OCI-LY3 (cell line): ENCODE data around the gene PYGM.

Experiments used
- H2AFZ ChIP-seq: fragments of 200-600, 300-600 bp; shearing (Covaris generic); 2 replicates; pipeline ENCODE4 v1.6.0; 2014; ENCODE audit warnings: antibody characterized with exemption, low read depth, low read length
- H3K27ac ChIP-seq: fragments of 200-600, 300-600 bp; sonication (generic); 2 replicates; pipeline ENCODE4 v1.5.1; 2014; ENCODE audit warnings: mild to moderate bottlenecking, low read length, moderate library complexity, mixed read lengths
- H3K27me3 ChIP-seq: fragments of 200-600, 300-600 bp; sonication (generic); 2 replicates; pipeline ENCODE4 v1.6.1; 2014; ENCODE audit warnings: low read depth, low read length, mixed read lengths
- H3K36me3 ChIP-seq: fragments of 200-600, 300-600 bp; sonication (generic); replicated peaks from 2 replicates; pipeline ENCODE3; 2014; ENCODE audit warnings: low read depth, low read length, mixed read lengths
- H3K4me1 ChIP-seq: fragments of 300-600, 200-600 bp; sonication (generic); 2 replicates; pipeline ENCODE4 v1.6.1; 2014; ENCODE audit warnings: low read length, mixed read lengths
- H3K4me2 ChIP-seq: fragments of 200-600, 300-600 bp; sonication (generic); 2 replicates; pipeline ENCODE4 v1.6.1; 2014; ENCODE audit warnings: low read length, mixed read lengths
- H3K4me3 ChIP-seq: fragments of 300-600, 200-600 bp; sonication (generic); 2 replicates; pipeline ENCODE4 v1.5.1; 2014; ENCODE audit warnings: antibody characterized with exemption, mild to moderate bottlenecking, low read length, moderate library complexity
- H3K79me2 ChIP-seq: fragments of 300-600, 200-600 bp; shearing (Covaris generic); 2 replicates; pipeline ENCODE4 v1.6.1; 2014; ENCODE audit warnings: mild to moderate bottlenecking, low read length, mixed read lengths
- H3K9ac ChIP-seq: fragments of 300-600, 200-600 bp; shearing (Covaris generic); 2 replicates; pipeline ENCODE4 v1.6.0; 2014; ENCODE audit warnings: mild to moderate bottlenecking, low read length, moderate library complexity
- H3K9me3 ChIP-seq: fragments of 200-600, 300-600 bp; shearing (Covaris generic); 2 replicates; pipeline ENCODE4 v1.6.1; 2014; ENCODE audit warnings: low read length, mixed read lengths; ENCODE audit not compliant: insufficient read depth
- H4K20me1 ChIP-seq: fragments of 200-600, 300-600 bp; sonication (generic); 2 replicates; pipeline ENCODE4 v1.6.1; 2016; ENCODE audit warnings: low read length, mixed read lengths; ENCODE audit not compliant: insufficient read depth
- CTCF ChIP-seq: fragments of 200-600, 300-600 bp; sonication (generic); IDR thresholded peaks from 2 replicates; pipeline ENCODE4 v1.5.1; 2014; ENCODE audit warnings: antibody characterized with exemption, low read length, low read depth
- EZH2phosphoT487 ChIP-seq: fragments of 200-600 bp; shearing (Covaris generic); IDR thresholded peaks from 2 replicates; pipeline ENCODE4 v1.6.1; 2018; ENCODE audit warnings: antibody characterized with exemption, mixed run types, low read depth

The PYGM gene

GRCh38 chr11:64697663-64698375 is 62.0 kb downstream of the PYGM start:
- Histone ChIP-seq H3K36me3 (no peaks in the 10 kb centered on the region), H3K4me2 (no peak overlapping the region), H3K4me3 (no peak overlapping the region), H3K27ac (no peak overlapping the region), H2AFZ (no peak overlapping the region), H3K9me3 (no peaks in the 10 kb centered on the region), H3K79me2 (no peaks in the 10 kb centered on the region), H4K20me1 (no peaks in the 10 kb centered on the region), H3K27me3 (peaks cover 5% of the 10 kb centered on the region; the same call in 1 of the 2 replicates), H3K4me1 (peaks cover 16% of the 10 kb centered on the region), H3K9ac (no peak overlapping the region)
- TF ChIP-seq CTCF, result no peak
- no peak for TF ChIP-seq EZH2phosphoT487
